CD14-positive monocyte (primary cell): ENCODE data around the gene SRCIN1. TPM values are rescaled to one million over a fixed set of nuclear protein-coding genes. Genes with fewer than 3 reads are reported as not detected.

Experiments used
- DNase-seq, 3 donors: peaks; one replicate each; pipeline ENCODE4 v3.0.0-alpha.2; 2011 to 2022
- H2AFZ ChIP-seq: 2 replicates; pipeline ENCODE4 v1.6.0; 2012; ENCODE audit warnings: mild to moderate bottlenecking, low read depth, low read length, inconsistent platforms; ENCODE audit not compliant: insufficient read depth, poor library complexity, severe bottlenecking
- H3K27ac ChIP-seq, 2 donors: 1 replicate in 1 of 2; 2 replicates in 1 of 2; pipeline ENCODE4 v1.5.1; 2012 to 2013; ENCODE audit warnings: low read length in 2 of 2, control low read depth in 1 of 2, inconsistent platforms in 1 of 2, low read depth in 1 of 2, mild to moderate bottlenecking in 1 of 2
- H3K27me3 ChIP-seq, 2 donors: one replicate each; pipeline versions ENCODE4 v1.6.0 to v1.6.1; 2011 to 2013; ENCODE audit warnings: low read length in 2 of 2; ENCODE audit not compliant: control insufficient read depth in 2 of 2, insufficient read depth in 2 of 2
- H3K36me3 ChIP-seq, 2 donors: replicated peaks in 1 of 2; 1 replicate in 1 of 2; 2 replicates in 1 of 2; pipeline versions ENCODE4 v1.5.1 to v1.6.1; 2012 to 2013; ENCODE audit warnings: low read length in 2 of 2, control low read depth in 1 of 2, inconsistent platforms in 1 of 2, mild to moderate bottlenecking in 1 of 2; ENCODE audit not compliant: insufficient read depth in 2 of 2, control insufficient read depth in 1 of 2
- H3K4me1 ChIP-seq, 2 donors: 1 replicate in 1 of 2; 2 replicates in 1 of 2; pipeline versions ENCODE4 v1.5.1 to v1.6.1; 2012 to 2013; ENCODE audit warnings: low read length in 2 of 2, control low read depth in 1 of 2, inconsistent platforms in 1 of 2, mild to moderate bottlenecking in 1 of 2, moderate library complexity in 1 of 2; ENCODE audit not compliant: insufficient read depth in 2 of 2, control insufficient read depth in 1 of 2
- H3K4me2 ChIP-seq: replicated peaks from 2 replicates; pipeline ENCODE3; 2012; ENCODE audit warnings: low read length, moderate library complexity, mild to moderate bottlenecking; ENCODE audit not compliant: poor library complexity, severe bottlenecking; ENCODE audit errors: extremely low read depth
- H3K4me3 ChIP-seq, 3 experiments: fragments of 200-600 bp in 1 of 3; sonication (generic) in 1 of 3; replicated peaks in 1 of 3; 1 replicate in 2 of 3; 2 replicates in 1 of 3; pipeline ENCODE4 v1.5.1; 2011 to 2013; ENCODE audit warnings: low read length in 3 of 3, mild to moderate bottlenecking in 3 of 3, control low read depth in 2 of 3, low read depth in 2 of 3, inconsistent platforms in 1 of 3, moderate library complexity in 1 of 3
- H3K79me2 ChIP-seq: 2 replicates; pipeline ENCODE4 v1.6.0; 2012; ENCODE audit warnings: mild to moderate bottlenecking, control low read depth, inconsistent platforms, low read length, moderate library complexity; ENCODE audit not compliant: insufficient read depth
- H3K9ac ChIP-seq: 2 replicates; pipeline ENCODE4 v1.6.0; 2017; ENCODE audit warnings: low read length, mild to moderate bottlenecking; ENCODE audit not compliant: insufficient read depth, poor library complexity, severe bottlenecking
- H3K9me3 ChIP-seq, 2 donors: replicated peaks in 1 of 2; 1 replicate in 1 of 2; 2 replicates in 1 of 2; pipeline versions ENCODE4 v1.5.1 to v1.6.1; 2012 to 2013; ENCODE audit warnings: low read length in 2 of 2, control low read depth in 1 of 2; ENCODE audit not compliant: control insufficient read depth in 1 of 2, insufficient read depth in 1 of 2
- H4K20me1 ChIP-seq: 2 replicates; pipeline ENCODE4 v1.6.0; 2012; ENCODE audit warnings: mild to moderate bottlenecking, low read length, control low read depth, moderate library complexity; ENCODE audit not compliant: insufficient read depth
- H3K27ac Mint-ChIP-seq, 7 donors: one replicate each; pipeline ENCODE4 v1.8.0; 2020; ENCODE audit warnings: mild to moderate bottlenecking in 7 of 7, mixed read lengths in 7 of 7, moderate library complexity in 6 of 7, inconsistent platforms in 2 of 7
- H3K27me3 Mint-ChIP-seq, 3 donors: one replicate each; pipeline ENCODE4 v1.8.0; 2021 to 2022; ENCODE audit warnings: low read depth in 3 of 3, mild to moderate bottlenecking in 3 of 3, mixed read lengths in 3 of 3, moderate library complexity in 3 of 3, inconsistent platforms in 1 of 3
- H3K36me3 Mint-ChIP-seq, 2 donors: one replicate each; pipeline ENCODE4 v1.8.0; 2020; ENCODE audit warnings: mixed read lengths in 2 of 2, inconsistent platforms in 1 of 2, mild to moderate bottlenecking in 1 of 2
- H3K4me1 Mint-ChIP-seq: one replicate; pipeline ENCODE4 v1.8.0; 2020; ENCODE audit warnings: mild to moderate bottlenecking, mixed read lengths
- H3K4me3 Mint-ChIP-seq, 2 donors: one replicate each; pipeline ENCODE4 v1.8.0; 2020; ENCODE audit warnings: mild to moderate bottlenecking in 2 of 2, mixed read lengths in 2 of 2, moderate library complexity in 1 of 2
- H3K9me3 Mint-ChIP-seq, 7 donors: one replicate each; pipeline ENCODE4 v1.8.0; 2020 to 2022; ENCODE audit warnings: mixed read lengths in 7 of 7, mild to moderate bottlenecking in 6 of 7, moderate library complexity in 6 of 7, inconsistent platforms in 2 of 7
- WGBS: methylation state at CpG from one replicate; pipeline ENCODE4 v1.1.5; 2013; ENCODE audit warnings: missing lambda C conversion rate; ENCODE audit not compliant: insufficient coverage; 5-methylcytosine and 5-hydroxymethylcytosine counted together
- intact Hi-C, 2 donors: fragments of 100-400 bp; cut with micrococcal nuclease; formaldehyde crosslinking; loops; one replicate each; pipeline versions ENCODE4 v1.15.0 to v1.15.1; 2023
- polyA plus RNA-seq, 3 donors: library from polyadenylated mRNA; depleted of rRNA in 1 of 3; unstranded in 2 of 3; stranded (reverse) in 1 of 3; fragments of 300-500 nt in 2 of 3; fragments of >200 nt in 1 of 3; fragmentation: Illumina TruSeq in 2 of 3; gene quantifications; 1 replicate in 2 of 3; 2 replicates in 1 of 3; pipeline ENCODE4 v1.2.3, GENCODE V29; 2012 to 2021
- TF ChIP-seq, protein P1 (sequence below): fragments of 200-600 bp; IDR thresholded peaks from one replicate; pipeline ENCODE4 v1.8.0; 2022; ENCODE audit warnings: antibody characterized with exemption, mild to moderate bottlenecking

Gene SRCIN1
- polyA plus RNA-seq, 3 donors = 0.01 TPM; not detected in 2

DNA sequence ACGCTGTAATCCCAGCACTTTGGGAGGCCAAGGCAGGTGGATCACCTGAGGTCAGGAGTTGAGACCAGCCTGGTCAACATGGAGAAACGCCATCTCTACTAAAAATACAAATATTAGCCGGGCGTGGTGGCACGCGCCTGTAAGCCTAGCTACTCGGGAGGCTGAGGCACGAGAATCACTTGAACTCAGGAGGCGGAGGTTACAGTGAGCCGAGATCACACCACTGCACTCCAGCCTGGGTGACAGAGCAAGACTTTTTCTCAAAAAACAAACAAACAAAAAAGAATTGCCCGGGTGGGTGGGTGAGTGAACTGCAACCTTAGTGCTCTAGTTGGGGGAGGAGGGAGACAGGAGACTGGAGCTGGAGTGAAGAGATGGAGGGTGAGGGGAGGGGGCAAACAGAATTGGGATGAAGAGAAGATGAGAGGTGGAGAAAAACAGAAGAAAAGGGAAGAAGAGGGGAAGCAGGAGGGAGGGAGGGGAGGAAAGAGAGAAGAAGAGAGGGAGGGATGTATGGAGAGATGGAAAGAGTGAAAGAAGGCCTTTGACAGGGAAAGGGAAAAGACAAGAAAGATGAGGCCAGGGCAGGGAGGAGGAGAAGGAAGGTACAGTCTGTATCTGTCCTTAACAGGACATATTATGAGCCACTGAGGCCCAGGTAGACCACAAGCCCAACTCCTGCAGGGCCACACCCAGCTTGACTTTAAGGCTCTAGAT lies 5.5 kb upstream of the SRCIN1 start:
- H3K36me3 ChIP-seq = no peaks in the 10 kb centered on the region
- no peak overlapping the region for H3K4me3 ChIP-seq
- H3K9me3 ChIP-seq = peaks cover 7 to 25% of the 10 kb centered on the region in 2 donors
- no peaks in the 10 kb centered on the region for H3K79me2 ChIP-seq
- DNase-seq = no peak
- H2AFZ ChIP-seq = no peak overlapping the region
- no peak overlapping the region for H3K27ac ChIP-seq
- intact Hi-C loops = no loop called here
- 93% methylated on average over 7 of the region's 11 CpGs for WGBS
- Mint-ChIP-seq H3K27me3 (peaks cover 64 to 85% (median 74%) of the 10 kb centered on the region in 3 donors), H3K4me3 (peak overlapping the region in 1 of 2 donors; percentile 40), H3K36me3 (no peaks in the 10 kb centered on the region), H3K9me3 (peaks cover 0 to 24% (median 11%) of the 10 kb centered on the region in 7 donors), H3K27ac (no peak overlapping the region), H3K4me1 (peaks cover 6% of the 10 kb centered on the region)
- H3K4me2 ChIP-seq = no peak overlapping the region
- TF ChIP-seq, protein P1, sequence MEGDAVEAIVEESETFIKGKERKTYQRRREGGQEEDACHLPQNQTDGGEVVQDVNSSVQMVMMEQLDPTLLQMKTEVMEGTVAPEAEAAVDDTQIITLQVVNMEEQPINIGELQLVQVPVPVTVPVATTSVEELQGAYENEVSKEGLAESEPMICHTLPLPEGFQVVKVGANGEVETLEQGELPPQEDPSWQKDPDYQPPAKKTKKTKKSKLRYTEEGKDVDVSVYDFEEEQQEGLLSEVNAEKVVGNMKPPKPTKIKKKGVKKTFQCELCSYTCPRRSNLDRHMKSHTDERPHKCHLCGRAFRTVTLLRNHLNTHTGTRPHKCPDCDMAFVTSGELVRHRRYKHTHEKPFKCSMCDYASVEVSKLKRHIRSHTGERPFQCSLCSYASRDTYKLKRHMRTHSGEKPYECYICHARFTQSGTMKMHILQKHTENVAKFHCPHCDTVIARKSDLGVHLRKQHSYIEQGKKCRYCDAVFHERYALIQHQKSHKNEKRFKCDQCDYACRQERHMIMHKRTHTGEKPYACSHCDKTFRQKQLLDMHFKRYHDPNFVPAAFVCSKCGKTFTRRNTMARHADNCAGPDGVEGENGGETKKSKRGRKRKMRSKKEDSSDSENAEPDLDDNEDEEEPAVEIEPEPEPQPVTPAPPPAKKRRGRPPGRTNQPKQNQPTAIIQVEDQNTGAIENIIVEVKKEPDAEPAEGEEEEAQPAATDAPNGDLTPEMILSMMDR = no peak
- no peak overlapping the region for H3K9ac ChIP-seq
- peaks cover 29 to 73% of the 10 kb centered on the region in 2 donors for H3K27me3 ChIP-seq
- no peaks in the 10 kb centered on the region for H4K20me1 ChIP-seq
- peaks cover 4 to 6% of the 10 kb centered on the region in 2 donors for H3K4me1 ChIP-seq

DNA sequence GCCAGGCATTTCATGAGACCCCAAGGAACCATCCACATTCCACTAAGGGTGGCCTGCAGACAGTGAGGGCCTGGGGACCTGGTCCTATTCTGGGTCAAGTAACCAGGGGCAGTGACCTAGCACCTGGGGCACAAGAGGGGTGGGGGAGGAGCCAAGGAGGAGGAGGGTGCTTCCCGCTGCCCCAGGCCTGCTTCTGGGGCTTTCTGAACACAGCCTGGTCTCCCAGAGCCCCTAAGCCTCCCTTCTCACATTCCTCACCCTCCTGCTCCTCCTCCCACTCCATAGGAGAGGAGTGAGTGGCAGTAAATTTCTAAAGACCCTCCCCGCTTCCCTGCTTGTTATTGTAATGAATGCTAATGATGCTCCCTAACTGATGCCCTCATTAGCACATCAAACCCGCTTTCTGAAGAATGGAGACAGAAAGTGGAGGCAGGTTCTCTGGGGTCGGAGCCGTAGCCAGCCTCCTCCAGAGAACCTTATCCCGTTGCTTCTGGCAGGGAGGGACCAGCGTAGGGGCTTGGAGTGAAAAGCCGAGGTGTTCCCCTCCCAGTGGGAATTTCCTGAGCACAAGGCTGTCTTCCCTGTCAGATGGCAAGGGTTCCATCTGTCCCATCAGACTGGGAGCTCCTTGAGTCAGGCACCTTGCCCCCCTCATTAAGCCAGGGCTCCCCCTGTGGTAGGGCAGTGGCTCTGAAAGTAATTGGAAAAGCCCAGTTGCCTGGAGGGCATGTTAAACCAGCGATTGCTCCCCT lies 3.7 kb upstream of the SRCIN1 start:
- H3K4me3 Mint-ChIP-seq = peak overlapping the region in 1 of 2 donors; percentile 55
- no peaks in the 10 kb centered on the region for H3K36me3 ChIP-seq
- H2AFZ ChIP-seq = no peak overlapping the region
- no peaks in the 10 kb centered on the region for H3K36me3 Mint-ChIP-seq
- intact Hi-C loops = no loop called here
- no peak overlapping the region for H3K4me2 ChIP-seq
- no peak overlapping the region for H3K9ac ChIP-seq
- peaks cover 7 to 27% of the 10 kb centered on the region in 2 donors for H3K9me3 ChIP-seq
- H3K9me3 Mint-ChIP-seq = peaks cover 0 to 30% (median 12%) of the 10 kb centered on the region in 7 donors
- no peak for DNase-seq
- H3K4me3 ChIP-seq = no peak overlapping the region
- TF ChIP-seq, protein P1 = no peak
- peaks cover 69 to 94% (median 78%) of the 10 kb centered on the region in 3 donors for H3K27me3 Mint-ChIP-seq
- no peaks in the 10 kb centered on the region for H4K20me1 ChIP-seq
- H3K27me3 ChIP-seq = peaks cover 33 to 84% of the 10 kb centered on the region in 2 donors
- H3K4me1 Mint-ChIP-seq = peaks cover 6% of the 10 kb centered on the region
- 21% methylated on average over 2 of the region's 9 CpGs for WGBS
- no peak overlapping the region for H3K27ac Mint-ChIP-seq
- no peak overlapping the region for H3K27ac ChIP-seq
- peaks cover 7 to 10% of the 10 kb centered on the region in 2 donors for H3K4me1 ChIP-seq
- no peaks in the 10 kb centered on the region for H3K79me2 ChIP-seq
